NCI-H2081 (cell line): ENCODE results near the gene FNDC3B.
A peak's percentile ranks its signal among the peaks of the same experiment; 100 is the strongest.
"Not testable (repeated sequence)": the region's sequence is repeated elsewhere in the genome, so short reads cannot be mapped to it uniquely, and the experiment has no call there.

Experiments
- DNase-seq, 2 experiments: peaks; one replicate each; lab custom pipeline; 2025; lab: John Stamatoyannopoulos, UW

Gene FNDC3B

DNA sequence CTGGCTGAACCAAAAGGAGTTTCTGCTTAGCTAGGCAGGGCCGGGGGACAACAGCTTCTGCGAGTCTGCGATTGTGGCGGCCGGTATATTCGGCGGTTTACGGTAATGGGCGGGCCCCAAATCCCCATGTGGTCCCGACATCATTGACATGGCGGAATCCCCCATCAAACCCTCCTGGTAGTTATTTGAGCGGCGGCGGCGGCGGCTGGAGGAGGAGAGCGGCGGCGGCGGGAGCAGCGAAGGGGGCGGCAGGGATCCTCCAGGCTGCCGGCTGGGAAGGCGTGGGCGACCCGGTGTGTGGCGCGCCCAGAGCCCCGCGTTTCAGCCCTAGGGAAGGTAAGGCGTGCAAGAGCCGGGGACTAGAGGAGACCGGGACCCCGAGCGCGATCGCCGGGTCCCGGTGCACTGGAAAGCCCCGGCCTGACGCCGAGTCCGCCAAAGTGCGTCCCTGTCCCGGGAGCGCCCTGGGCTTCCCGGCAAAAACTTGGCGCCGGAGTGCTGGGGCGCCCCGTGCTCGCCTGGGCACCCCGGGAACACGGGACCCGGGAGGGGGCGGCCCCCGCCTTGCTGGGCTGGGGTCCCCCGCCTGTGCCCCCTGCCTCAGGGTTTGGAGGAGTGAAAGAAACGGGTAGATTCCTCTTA is at the start of gene FNDC3B:
Gene FNDC3B, plus strand, starts transcription at position 143 of the 642 bp plus-strand sequence. CDS start 72,902 bp downstream, outside the sequence.
- DNase-seq = peak; percentile 95 to 97

GRCh38 chr3:171990239-171990638 is 49.1 kb upstream of the FNDC3B start:
- not testable (repeated sequence) for DNase-seq

DNA sequence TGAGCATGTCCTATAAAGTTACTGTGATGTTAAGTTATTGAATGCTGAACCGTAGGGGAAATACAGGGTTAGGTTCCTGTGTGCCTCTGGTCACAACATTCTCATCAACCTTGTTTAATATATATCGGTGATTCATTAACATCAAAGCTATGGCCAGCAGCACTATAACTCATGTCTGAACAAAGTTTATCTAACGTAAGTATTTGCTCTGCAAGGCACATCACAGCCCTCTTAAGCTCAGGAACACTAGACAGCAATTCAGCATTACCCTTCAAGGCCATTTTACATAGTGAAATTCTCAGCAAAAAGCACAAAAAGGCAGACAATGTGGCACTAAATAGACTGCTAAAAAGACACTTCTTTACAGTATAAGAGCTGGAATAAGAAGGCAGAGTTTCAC is 48.2 kb upstream of the FNDC3B start:
- no peak for DNase-seq

DNA sequence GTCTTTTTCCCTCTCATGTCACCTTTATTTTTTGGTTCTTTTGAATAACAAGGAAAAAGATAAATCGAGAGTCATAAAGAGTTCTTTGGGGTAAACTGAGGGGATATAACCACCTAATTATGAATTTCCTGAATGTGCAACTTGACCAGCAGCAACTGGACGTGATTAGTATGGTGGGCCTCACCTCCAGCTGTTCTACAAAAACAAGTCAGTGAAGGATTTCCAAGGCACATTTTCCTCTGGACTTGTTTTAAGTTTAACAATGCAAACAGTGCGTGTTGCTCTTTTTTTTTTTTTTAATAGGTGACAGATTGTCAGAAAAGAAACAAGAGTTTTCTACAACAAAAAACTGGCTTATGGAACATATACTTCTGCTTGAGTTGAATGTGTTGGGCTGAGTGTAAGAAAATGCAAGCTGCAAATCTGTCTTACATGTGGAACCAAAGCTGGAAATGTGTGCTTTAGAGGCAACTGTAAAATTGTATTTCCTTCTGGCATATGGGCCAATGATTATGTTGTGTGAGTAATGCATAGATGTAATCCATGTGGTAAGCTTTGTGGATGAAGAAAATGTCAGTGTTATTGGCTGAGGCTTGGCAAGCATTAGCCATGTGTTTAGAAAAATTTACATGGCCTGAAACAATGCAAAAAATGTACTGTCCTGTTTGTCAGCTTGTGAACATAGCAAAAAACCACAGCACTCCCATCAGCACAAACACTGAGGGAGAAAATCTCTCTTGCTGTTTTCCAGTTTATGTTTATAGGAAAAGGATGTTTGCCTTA is 44.5 kb upstream of the FNDC3B start:
- DNase-seq = no peak

DNA sequence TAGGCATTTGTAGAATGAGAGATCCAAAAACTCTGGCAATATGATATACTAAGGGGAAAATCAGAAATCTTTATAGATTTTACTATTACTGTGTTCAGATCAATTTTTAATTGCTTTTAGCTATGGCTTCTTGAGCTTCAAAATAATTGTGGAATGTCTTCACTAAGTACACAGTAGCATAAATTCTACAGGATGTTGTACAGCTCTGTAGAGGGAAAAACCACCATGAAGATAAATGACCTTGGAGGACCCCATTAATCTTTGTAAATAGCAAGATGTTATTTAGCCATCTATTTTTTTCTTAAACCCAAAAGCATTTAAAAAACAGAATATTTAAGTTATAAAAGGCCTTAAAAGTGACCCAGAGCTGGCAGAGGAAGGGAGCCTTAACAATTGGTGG is 43.9 kb upstream of the FNDC3B start:
- DNase-seq = no peak

- DNase-seq = no peak
Measured at GRCh38 chr3:171996178-171996817, 43.1 kb upstream of the FNDC3B start.

DNA sequence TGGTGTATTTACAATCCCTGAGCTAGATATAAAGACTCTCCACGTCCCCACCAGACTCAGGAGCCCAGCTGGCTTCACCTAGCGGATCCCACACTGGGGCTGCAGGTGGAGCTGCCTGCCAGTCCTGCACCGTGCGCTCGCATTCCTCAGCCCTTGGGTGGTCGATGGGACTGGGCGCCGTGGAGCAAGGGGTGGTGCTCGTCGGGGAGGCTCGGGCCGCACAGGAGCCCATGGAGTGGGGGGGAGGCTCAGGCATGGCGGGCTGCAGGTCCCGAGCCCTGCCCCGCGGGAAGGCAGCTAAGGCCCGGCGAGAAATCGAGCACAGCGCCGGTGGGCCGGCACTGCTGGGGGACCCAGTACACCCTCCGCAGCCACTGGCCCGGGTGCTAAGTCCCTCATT is 40.6 kb upstream of the FNDC3B start:
- DNase-seq = not testable (repeated sequence)

DNA sequence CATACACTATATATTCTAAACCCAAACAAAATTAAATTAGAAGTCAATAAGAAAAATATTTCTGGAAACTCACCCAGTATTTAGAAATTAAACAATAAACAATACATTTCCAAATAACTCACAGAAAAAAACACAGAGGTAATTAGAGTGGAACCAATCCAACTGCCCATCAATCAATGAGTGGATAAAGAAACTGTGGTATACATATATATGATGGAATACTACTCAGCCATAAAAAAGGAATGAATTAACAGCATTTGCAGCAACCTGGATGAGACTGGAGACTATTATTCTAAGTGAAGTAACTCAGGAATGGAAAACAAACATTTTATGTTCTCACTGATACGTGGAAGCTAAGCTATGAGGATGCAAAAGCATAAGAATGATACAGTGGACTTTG is 37.8 kb upstream of the FNDC3B start:
- DNase-seq = not testable (repeated sequence)

- DNase-seq = no peak
Measured at GRCh38 chr3:172002512-172003078, 36.8 kb upstream of the FNDC3B start.

GRCh38 chr3:172003146-172003545 is 36.2 kb upstream of the FNDC3B start:
- no peak for DNase-seq

DNA sequence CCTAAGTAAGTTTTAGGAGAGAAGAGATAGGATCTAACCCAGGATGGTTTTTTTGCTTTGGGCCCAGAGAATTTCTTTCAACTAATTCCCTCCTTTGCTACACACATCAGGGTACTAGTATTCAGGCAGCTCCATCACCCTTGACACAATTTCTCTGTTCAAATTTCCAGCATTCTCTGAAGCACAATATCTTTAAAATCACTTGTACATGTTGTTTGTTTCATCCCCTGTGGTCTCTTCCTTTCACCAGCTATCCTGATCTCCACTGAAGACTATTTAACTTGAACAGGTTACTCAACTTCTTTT is 32.4 kb upstream of the FNDC3B start:
- no peak for DNase-seq

DNA sequence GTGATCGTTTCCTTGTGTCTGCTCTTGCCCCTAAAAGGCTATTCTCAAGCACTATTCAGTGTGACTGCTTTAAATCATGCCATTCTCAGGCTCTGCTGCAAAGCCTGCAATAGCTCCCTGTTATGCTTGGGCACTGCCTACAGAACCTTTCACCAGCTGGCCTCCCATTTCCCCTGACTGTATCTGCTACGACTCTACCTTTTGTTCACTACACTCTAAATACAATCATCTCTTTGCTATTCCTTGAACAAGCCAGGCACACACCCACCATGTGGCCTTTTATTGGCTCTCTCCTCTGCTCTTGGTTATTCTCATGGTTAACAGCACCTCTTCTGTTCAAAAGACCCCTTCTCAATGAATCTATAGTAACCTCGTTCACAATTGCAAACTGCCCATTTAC is 29.6 kb upstream of the FNDC3B start:
- DNase-seq = no peak

GRCh38 chr3:172012775-172013174 is 26.6 kb upstream of the FNDC3B start:
- no peak for DNase-seq

DNA sequence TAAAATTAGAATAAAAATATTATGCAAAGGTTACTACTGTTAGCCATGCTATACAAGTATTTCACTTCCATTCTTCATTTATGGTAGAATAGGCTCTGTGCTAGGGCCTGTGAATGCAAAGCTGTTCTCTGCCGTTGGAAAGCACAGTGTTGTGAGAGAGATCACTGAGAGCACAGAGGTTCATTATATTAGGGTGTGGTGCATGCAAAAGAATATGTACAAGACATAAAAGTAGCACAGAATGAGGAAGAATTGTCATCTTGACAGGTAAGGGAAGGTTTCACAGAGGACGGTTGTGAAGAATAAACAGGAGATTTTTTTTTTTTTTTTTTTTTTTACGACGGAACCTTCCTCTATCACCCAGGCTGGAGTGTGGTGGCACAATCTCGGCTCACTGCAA is 25.2 kb upstream of the FNDC3B start:
- no peak for DNase-seq

DNA sequence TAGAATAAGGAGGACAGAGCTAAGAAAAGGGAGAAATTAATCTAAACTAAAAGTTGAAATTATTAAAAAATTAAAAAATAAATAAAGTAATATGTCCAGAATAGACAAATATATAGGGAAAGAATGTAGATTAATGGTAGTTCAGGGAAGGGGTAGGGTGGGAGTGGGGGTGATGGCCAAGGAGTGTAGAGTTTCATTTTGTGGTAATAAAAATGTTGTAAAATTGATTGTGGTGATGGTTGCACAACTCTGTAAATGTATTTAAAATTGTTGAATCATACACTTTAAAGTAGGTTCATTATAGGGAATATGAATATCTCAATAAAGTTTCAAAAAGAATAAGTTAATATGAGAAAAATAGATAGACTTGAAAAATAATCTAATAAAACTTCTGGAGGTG is 21.0 kb upstream of the FNDC3B start:
- no peak for DNase-seq

DNA sequence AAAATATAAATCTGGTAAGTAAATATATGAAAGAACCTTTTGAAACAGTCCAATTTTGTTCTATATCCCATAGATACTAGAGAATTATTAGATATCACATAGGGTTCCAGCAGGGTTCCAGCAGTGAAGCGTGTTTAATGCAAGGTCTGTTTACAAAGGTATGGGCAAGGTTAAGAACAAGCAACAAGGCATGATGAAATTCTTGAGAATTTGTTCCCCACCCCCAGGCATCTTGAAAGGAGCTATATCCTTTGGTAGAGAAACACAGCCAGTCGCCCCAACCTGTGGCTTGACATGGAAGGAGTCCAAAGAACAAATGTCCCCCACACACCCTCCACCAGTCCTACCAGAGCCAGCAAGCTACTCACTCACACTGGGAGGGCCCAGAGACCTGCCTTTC is 18.6 kb upstream of the FNDC3B start:
- DNase-seq = no peak

DNA sequence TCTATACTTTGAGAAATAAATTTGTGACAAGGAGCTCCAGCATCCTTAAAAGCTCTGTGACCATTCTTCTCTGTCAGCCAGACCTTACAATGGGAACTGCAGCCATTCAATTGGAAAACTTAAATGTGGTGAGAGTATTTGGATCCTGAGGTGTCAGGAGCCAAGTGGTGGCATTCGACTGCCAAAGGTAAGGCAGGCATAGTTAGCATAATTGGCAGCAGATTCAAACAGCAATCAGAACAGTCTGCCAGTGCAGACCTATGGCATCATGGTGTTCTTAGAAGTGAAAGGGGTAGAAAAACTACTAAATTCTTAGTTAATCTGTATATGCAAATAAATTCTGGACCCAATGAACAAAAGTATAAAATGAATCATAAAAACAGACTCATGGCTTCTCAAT is 18.2 kb upstream of the FNDC3B start:
- no peak for DNase-seq

DNA sequence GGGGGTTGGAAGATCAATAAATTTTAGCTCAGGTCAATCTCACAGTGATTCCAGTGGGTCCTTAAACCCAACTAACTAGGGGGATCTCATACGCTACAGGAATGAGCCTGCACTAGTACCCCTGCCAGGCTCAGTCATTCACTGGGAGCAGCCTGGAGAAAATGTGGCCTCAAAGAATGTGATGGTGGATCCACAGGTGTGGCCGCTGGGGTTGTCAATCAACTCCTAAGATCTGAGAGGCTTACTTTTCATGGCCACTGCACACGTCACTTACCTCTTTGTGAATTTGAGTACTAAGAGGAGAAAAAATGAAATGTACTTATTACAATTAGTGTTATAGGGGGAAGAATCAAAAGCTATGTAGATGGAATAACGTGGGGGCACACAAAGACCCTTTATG is 17.5 kb upstream of the FNDC3B start:
- no peak for DNase-seq

GRCh38 chr3:172023915-172024314 is 15.5 kb upstream of the FNDC3B start:
- DNase-seq = no peak

DNA sequence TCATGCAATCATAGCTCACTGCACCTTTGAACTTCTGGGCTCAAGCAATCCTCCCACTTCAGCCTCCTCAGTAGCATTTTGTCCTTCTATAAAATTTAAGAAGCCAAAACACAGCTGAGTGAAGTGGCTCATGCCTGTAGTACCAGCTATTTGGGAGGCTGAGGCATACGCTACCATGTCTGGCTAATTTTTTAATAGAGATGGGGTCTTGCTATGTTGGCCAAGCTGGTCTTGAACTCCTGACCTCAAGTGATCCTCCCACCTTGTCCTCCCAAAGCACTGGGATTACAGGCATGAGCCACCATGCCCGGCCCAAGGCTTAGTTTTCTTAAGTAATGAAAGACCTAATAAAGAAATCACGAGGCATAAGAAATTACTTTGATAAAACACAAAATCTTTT is 14.7 kb upstream of the FNDC3B start:
- no peak for DNase-seq

DNA sequence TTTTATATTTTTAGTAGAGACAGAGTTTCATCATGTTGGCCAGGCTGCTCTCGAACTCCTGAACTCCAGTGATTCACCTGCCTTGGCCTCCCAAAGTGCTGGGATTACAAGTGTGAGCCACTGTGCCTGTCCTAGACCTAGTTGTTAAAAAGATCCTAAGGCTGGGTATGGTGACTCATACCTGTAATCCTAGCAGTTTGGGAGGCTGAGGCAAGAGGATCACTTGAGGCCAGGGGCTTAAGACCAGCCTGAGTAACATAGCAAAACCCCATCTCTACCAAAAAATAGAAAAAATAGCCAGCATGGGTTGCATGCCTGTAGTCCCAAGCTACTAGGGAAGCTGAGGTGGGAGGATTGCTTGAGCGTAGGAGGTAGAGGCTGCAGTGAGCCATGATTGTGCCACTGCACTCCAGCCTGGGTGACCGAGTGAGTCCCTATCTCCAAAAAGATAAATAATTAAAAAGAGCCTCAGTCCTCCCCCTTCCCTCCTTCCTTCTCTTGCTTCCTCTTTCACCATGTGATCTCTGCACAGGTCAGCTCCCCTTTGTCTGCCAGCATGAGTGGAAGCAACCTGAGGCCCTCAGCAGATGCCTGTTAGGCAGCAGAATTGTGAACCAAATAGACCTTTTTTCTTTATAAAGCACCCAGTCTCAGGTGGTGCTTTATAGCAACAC is 9.8 kb upstream of the FNDC3B start:
- DNase-seq = no peak

GRCh38 chr3:172030181-172030580 is 9.2 kb upstream of the FNDC3B start:
- no peak for DNase-seq

DNA sequence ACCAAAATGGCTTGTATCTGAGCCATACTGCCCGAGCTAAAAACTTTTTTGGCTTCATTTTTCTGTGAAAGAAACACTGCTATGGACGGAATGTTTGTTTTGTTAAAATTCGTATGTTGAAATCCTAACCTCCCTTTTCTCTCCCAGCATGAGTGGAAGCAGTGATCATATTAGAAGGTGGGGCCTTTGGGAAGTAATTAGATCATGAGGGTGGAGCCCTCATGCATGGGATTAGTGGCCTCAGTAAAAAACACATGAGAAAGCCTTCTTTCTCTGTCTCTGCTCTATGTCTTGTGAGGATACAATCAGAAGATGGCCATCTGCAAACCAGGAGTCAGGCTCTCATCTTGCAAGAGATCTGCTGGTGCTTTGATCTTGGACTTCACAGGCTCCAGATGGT is 7.4 kb upstream of the FNDC3B start:
- no peak for DNase-seq
